D721Med (cell line): ENCODE results near the gene GUCY1B1.

ENCODE experiments used
- DNase-seq: peaks from one replicate; pipeline ENCODE4 v3.0.0; 2011; ENCODE audit warnings: low spot score; ENCODE audit not compliant: insufficient read length
- FAIRE-seq: peaks from 2 replicates; lab custom pipeline; 2011; peaks lifted over from hg19 to GRCh38; lab: Jason Lieb, UNC
- CTCF ChIP-seq: IDR thresholded peaks from 2 replicates; pipeline ENCODE4 v1.5.1; 2012; ENCODE audit warnings: mild to moderate bottlenecking, control low read depth; ENCODE audit not compliant: insufficient read depth; ENCODE audit errors: missing control alignments

GUCY1B1 gene

GRCh38 chr4:155722816-155723499, 35.9 kb upstream of the GUCY1B1 start:
- FAIRE-seq: no peak
- DNase-seq: no peak
- TF ChIP-seq CTCF: no peak

GRCh38 chr4:155724731-155725130, 34.1 kb upstream of the GUCY1B1 start:
- FAIRE-seq: no peak
- no peak for TF ChIP-seq CTCF
- DNase-seq: no peak

GRCh38 chr4:155734065-155734464, 24.8 kb upstream of the GUCY1B1 start:
- DNase-seq: no peak
- no peak for TF ChIP-seq CTCF
- peak; percentile 94 for FAIRE-seq

- DNase-seq (no peak), FAIRE-seq (peak; percentile 90)
- TF ChIP-seq CTCF: no peak
Observed at GRCh38 chr4:155734951-155735350, 23.9 kb upstream of the GUCY1B1 start.

GRCh38 chr4:155735496-155735895, 23.3 kb upstream of the GUCY1B1 start:
- DNase-seq (no peak), FAIRE-seq (no peak)
- TF ChIP-seq CTCF: no peak

- FAIRE-seq (no peak), DNase-seq (no peak)
- no peak for TF ChIP-seq CTCF
Observed at GRCh38 chr4:155738548-155738947, 20.3 kb upstream of the GUCY1B1 start.

GRCh38 chr4:155741546-155741945, 17.3 kb upstream of the GUCY1B1 start:
- no peak for TF ChIP-seq CTCF
- no peak for DNase-seq
- no peak for FAIRE-seq
